ENCODE data around the gene KIF5C. TPM values are rescaled to one million over a fixed set of nuclear protein-coding genes. Genes with fewer than 3 reads are reported as not detected.

The KIF5C gene
- total RNA-seq, 1 donor from 2014 or later: 0.47 TPM

GRCh38 chr2:148913061-148913460 is 38.0 kb downstream of the KIF5C start:
- Histone ChIP-seq H3K27ac (replicated peaks) (no peak overlapping the region), H3K4me1 (no peaks in the 10 kb centered on the region), H3K27me3 (ENCODE audit: low read depth) (peaks cover 6% of the 10 kb centered on the region), H3K36me3 (no peaks in the 10 kb centered on the region), H3K9me3 (replicated peaks) (peaks cover 2% of the 10 kb centered on the region), H3K4me3 (no peak overlapping the region)
- intact Hi-C loops (cut with micrococcal nuclease): no loop called here
- DNase-seq: no peak
- no peak for TF ChIP-seq CTCF (IDR thresholded peaks at IDR 0.05; ENCODE audit: borderline replicate concordance)

GRCh38 chr2:148913492-148913891 is 38.5 kb downstream of the KIF5C start:
- no peak overlapping the region for H3K27ac ChIP-seq (replicated peaks)
- no peak for TF ChIP-seq CTCF (IDR thresholded peaks at IDR 0.05; ENCODE audit: borderline replicate concordance)
- no peaks in the 10 kb centered on the region for H3K4me1 ChIP-seq
- H3K27me3 ChIP-seq (ENCODE audit: low read depth): peaks cover 3% of the 10 kb centered on the region
- no peak for DNase-seq
- H3K9me3 ChIP-seq (replicated peaks): peaks cover 6% of the 10 kb centered on the region
- intact Hi-C loops (cut with micrococcal nuclease): no loop called here
- peaks cover 2% of the 10 kb centered on the region for H3K36me3 ChIP-seq
- H3K4me3 ChIP-seq: no peak overlapping the region

GRCh38 chr2:148914463-148914862 is 39.4 kb downstream of the KIF5C start:
- no peak for TF ChIP-seq CTCF (IDR thresholded peaks at IDR 0.05; ENCODE audit: borderline replicate concordance)
- Histone ChIP-seq H3K4me3 (no peak overlapping the region), H3K27ac (replicated peaks) (no peak overlapping the region), H3K36me3 (peaks cover 6% of the 10 kb centered on the region), H3K27me3 (ENCODE audit: low read depth) (peaks cover 6% of the 10 kb centered on the region), H3K4me1 (no peaks in the 10 kb centered on the region), H3K9me3 (replicated peaks) (peaks cover 16% of the 10 kb centered on the region)
- DNase-seq: no peak
- intact Hi-C loops (cut with micrococcal nuclease): no loop called here

- H3K9me3 ChIP-seq (replicated peaks): peaks cover 18% of the 10 kb centered on the region
- no peak overlapping the region for H3K4me3 ChIP-seq
- no peak for TF ChIP-seq CTCF (IDR thresholded peaks at IDR 0.05; ENCODE audit: borderline replicate concordance)
- no peak for DNase-seq
- H3K27ac ChIP-seq (replicated peaks): no peak overlapping the region
- intact Hi-C loops (cut with micrococcal nuclease): no loop called here
- H3K27me3 ChIP-seq (ENCODE audit: low read depth): peaks cover 6% of the 10 kb centered on the region
- H3K4me1 ChIP-seq: no peaks in the 10 kb centered on the region
- peaks cover 6% of the 10 kb centered on the region for H3K36me3 ChIP-seq
Observed at GRCh38 chr2:148917431-148917830, 42.4 kb downstream of the KIF5C start.

GRCh38 chr2:148918554-148918953 is 43.5 kb downstream of the KIF5C start:
- intact Hi-C loops (cut with micrococcal nuclease): no loop called here
- H3K36me3 ChIP-seq: peaks cover 6% of the 10 kb centered on the region
- no peak overlapping the region for H3K4me3 ChIP-seq
- TF ChIP-seq CTCF (IDR thresholded peaks at IDR 0.05; ENCODE audit: borderline replicate concordance): no peak
- no peak overlapping the region for H3K27ac ChIP-seq (replicated peaks)
- H3K9me3 ChIP-seq (replicated peaks): peaks cover 18% of the 10 kb centered on the region
- H3K27me3 ChIP-seq (ENCODE audit: low read depth): peaks cover 6% of the 10 kb centered on the region
- DNase-seq: no peak
- H3K4me1 ChIP-seq: no peaks in the 10 kb centered on the region

- Histone ChIP-seq H3K27me3 (ENCODE audit: low read depth) (peaks cover 6% of the 10 kb centered on the region), H3K27ac (replicated peaks) (no peak overlapping the region), H3K4me3 (no peak overlapping the region), H3K4me1 (no peaks in the 10 kb centered on the region), H3K36me3 (peaks cover 6% of the 10 kb centered on the region), H3K9me3 (replicated peaks) (peaks cover 18% of the 10 kb centered on the region)
- no peak for DNase-seq
- intact Hi-C loops (cut with micrococcal nuclease): no loop called here
- TF ChIP-seq CTCF (IDR thresholded peaks at IDR 0.05; ENCODE audit: borderline replicate concordance): no peak
Observed at GRCh38 chr2:148920559-148920958, 45.5 kb downstream of the KIF5C start.

Data from left ventricle myocardium inferior (tissue), 1 donor.